GM12865 (cell line): ENCODE data around the gene CXCL13.
A peak's percentile ranks its signal among the peaks of the same experiment; 100 is the strongest.

Source experiments
- DNase-seq: peaks from one replicate; pipeline ENCODE4 v3.0.0; 2010; ENCODE audit warnings: low read depth
- H3K4me3 ChIP-seq: 2 replicates; pipeline ENCODE4 v1.5.1; 2011; ENCODE audit warnings: mild to moderate bottlenecking, low read depth, low read length, control low read depth
- TF ChIP-seq, protein P1 (sequence below): IDR thresholded peaks from 2 replicates; pipeline ENCODE4 v1.5.1; 2011; ENCODE audit warnings: low read length, control low read depth, low read depth, inconsistent platforms; ENCODE audit not compliant: insufficient read depth; ENCODE audit errors: missing control alignments

Gene CXCL13

GRCh38 chr4:77578145-77578544 lies 27.5 kb upstream of the CXCL13 start:
- TF ChIP-seq, protein P1, sequence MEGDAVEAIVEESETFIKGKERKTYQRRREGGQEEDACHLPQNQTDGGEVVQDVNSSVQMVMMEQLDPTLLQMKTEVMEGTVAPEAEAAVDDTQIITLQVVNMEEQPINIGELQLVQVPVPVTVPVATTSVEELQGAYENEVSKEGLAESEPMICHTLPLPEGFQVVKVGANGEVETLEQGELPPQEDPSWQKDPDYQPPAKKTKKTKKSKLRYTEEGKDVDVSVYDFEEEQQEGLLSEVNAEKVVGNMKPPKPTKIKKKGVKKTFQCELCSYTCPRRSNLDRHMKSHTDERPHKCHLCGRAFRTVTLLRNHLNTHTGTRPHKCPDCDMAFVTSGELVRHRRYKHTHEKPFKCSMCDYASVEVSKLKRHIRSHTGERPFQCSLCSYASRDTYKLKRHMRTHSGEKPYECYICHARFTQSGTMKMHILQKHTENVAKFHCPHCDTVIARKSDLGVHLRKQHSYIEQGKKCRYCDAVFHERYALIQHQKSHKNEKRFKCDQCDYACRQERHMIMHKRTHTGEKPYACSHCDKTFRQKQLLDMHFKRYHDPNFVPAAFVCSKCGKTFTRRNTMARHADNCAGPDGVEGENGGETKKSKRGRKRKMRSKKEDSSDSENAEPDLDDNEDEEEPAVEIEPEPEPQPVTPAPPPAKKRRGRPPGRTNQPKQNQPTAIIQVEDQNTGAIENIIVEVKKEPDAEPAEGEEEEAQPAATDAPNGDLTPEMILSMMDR, result peak; percentile 12
- DNase-seq, result no peak
- no peak overlapping the region for H3K4me3 ChIP-seq

DNA sequence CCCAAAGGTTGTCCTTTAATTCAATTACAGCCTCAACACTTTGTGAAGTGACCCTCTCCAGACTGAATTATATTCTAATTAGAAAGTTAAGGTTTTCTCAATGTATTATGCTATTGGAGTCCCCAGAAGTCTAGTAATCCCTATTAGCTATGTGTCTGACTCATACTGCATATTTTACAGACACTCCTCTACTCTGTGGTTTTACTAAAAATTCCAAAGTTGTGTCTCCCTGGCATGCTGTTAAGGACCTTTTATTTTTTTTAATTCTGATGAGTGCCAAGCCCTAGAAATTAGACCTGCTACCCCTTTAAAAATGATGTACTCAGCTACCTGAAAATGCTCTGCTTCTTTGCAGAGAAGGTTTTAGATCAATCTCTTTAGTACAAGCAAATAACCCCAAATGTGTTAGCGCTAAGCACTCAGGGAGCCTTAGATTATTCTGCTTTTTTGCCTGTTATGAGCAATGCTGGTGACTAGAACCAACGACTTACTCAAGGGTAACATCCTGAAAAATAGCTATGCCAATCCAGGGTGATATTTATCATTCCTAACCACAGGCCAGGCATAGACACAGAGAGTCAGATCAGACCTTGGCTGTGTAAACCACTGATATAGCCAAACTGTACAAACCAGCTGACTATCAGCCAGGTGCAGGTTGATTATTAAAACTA lies 26.1 kb upstream of the CXCL13 start:
- H3K4me3 ChIP-seq, result no peak overlapping the region
- DNase-seq, result no peak
- TF ChIP-seq, protein P1, result no peak

DNA sequence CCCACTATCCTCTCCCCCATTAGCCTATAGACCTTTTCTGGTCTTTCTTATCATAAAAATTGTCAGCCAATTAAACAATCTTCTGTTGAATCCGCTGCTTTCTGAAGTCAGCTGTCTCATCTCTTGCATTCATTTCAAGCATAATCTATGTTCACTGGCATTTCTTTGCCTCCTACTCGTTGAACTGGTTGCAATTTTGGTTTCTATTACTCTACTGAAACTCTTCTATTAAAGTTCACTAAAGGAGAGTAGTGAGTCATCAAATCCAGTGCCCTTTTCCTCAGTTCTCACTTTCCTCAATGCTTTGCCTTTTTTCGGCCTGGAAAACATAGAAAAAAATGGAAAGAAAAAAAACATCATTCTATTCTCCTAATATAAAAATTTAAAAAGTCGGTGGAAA lies 23.9 kb upstream of the CXCL13 start:
- no peak overlapping the region for H3K4me3 ChIP-seq
- DNase-seq, result no peak
- TF ChIP-seq, protein P1, result no peak

GRCh38 chr4:77582156-77582555 lies 23.5 kb upstream of the CXCL13 start:
- no peak for DNase-seq
- no peak overlapping the region for H3K4me3 ChIP-seq
- TF ChIP-seq, protein P1, result no peak

- DNase-seq, result no peak
- TF ChIP-seq, protein P1, result no peak
- no peak overlapping the region for H3K4me3 ChIP-seq
Observed at GRCh38 chr4:77582711-77583110, 22.9 kb upstream of the CXCL13 start.

DNA sequence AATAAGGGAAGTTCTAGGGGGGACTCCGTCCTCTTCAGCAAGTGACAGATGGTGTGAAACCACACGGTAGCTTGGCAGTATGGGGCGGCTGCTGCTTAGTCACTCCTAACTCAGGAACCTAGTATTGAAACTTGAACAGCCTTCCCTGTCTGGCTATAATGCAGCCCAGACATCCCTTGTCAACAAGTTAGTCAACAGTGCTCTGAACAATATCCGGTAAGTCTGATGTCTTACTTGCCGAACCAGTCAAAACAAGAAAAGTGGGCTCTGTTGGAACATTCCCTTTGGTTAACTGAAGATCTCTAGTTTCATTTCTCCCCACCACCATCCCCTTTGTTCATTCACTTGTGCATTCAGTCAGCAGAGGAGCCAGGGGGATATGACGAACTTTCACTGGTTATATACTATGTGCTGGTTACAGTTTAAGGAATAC lies 18.7 kb upstream of the CXCL13 start:
- TF ChIP-seq, protein P1, result no peak
- no peak overlapping the region for H3K4me3 ChIP-seq

DNA sequence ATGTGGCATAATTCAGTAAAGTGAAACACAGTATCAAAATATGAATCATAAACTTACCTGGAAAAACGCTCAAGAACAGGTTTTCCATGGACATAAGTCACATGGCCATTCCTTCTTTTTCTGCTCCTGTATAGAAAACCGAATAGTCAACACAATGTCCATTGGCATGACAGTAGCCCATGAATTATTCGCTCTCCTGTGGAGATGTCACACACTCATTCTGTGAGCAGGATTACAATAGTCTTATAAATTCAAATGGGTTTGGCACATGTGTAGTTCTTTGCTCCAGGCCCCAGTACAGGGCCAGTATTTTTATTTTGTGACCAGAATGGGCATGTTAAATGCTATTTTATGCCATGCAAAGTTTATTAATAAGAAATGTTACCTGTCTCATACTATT lies 15.1 kb upstream of the CXCL13 start:
- TF ChIP-seq, protein P1, result no peak
- H3K4me3 ChIP-seq, result no peak overlapping the region
- DNase-seq, result no peak

More for the DNA sequence above, 18.7 kb upstream of the CXCL13 start:
- peak; percentile 91 for DNase-seq
